ENCODE results near the gene NKX3-2.

The NKX3-2 gene

DNA sequence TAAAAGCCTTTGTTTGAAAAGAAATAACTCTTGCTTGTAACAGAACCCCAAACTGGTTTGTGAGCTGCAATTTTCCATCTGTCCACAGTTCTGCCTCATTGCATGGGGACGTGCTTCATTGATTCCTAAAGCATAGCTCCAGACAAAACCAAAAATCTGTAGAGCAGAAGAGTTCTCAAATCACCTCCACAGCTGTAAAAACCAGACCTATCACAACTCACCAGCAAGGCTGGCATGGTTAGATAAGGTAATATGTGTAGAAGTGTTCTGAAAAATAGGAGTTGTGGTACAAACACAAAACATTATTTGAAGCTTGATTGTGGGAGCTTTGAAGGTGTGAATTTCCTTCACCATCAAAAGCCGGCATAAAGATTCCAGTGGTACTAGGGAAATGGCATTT, 47.7 kb downstream of the NKX3-2 start:
- DNase-seq = no peak

DNA sequence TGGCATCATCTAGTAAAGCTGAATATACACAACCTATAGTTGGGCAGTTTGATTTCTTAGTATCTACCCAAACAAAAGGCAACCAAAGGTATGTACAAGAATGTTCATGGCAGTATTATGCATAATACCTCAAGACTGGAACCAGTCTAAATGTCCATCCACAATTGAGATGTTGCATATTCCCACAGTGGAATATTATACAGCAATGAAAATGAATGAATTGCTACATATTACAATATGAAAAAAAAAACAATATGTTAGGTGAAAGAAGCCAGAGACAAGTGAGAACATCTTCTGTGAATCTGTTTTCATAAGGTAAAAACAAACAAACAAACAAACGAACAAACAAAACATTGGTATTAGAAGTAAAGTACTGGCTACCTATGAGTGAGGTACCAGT, 48.6 kb downstream of the NKX3-2 start:
- DNase-seq = no peak

DNA sequence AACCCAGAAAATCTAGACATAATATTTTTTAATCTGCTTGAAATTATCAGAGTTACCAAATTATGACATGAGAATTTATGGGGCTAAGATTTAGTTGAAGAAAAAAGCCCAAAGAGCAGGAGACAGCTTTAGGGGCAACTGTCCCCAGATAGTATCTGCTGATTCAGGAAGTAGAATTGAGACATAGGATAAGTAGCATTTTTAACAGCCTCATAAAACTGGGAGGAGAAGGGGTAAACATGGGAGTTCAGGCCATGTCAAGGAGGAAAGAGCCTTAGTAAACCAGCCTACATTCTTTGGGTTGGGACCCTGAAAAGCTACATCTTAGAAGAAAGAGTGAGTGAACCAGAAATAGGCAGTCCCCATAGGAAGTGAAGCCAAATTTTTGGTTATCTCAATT, 50.5 kb downstream of the NKX3-2 start:
- no peak for DNase-seq

DNA sequence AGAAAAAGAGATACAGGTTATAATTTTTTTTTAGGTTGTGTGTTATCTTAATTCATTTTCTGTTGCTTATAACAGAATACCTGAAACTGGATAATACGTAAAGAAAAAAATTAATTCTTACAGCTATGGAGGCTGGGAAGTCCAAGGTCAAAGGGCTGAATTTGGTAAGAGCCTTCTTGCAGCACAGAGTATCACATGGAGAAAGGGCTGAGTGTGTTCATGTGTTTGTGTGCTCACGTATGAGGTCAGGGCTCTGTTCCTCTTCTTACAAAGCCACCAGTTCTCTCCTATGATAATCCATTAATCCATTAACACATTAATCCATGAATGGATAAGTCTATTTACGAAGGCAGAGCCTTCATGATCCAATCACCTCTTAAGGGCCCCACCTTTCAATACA, 51.6 kb downstream of the NKX3-2 start:
- no peak for DNase-seq
